SK-N-SH treated with all-trans-retinoic acid at 6 μM for 48 hours (cell line): ENCODE measurements around the gene ELOVL6.

Experiments used
- ATAC-seq: fragments of 200-7000 bp; cut with Tn5 transposase; 3 replicates; pipeline ENCODE4 v1.9.1; 2020; ENCODE audit warnings: mild to moderate bottlenecking, moderate library complexity
- ARNTL ChIP-seq: fragments of 450-650 bp; formaldehyde crosslinking; IDR thresholded peaks from 2 replicates; pipeline ENCODE4 v1.5.0; 2020; ENCODE audit warnings: low read depth, mild to moderate bottlenecking, moderate library complexity, borderline replicate concordance
- CSDC2 ChIP-seq: fragments of 250-450 bp; sonication (Bioruptor Pico); IDR thresholded peaks from 2 replicates; pipeline ENCODE4 v1.5.0; 2020; ENCODE audit warnings: mild to moderate bottlenecking, moderate library complexity
- GLIS3 ChIP-seq: fragments of 250-450 bp; sonication (Bioruptor Pico); IDR thresholded peaks from 2 replicates; pipeline ENCODE4 v1.5.0; 2020; ENCODE audit warnings: mild to moderate bottlenecking, moderate library complexity
- PPARA ChIP-seq: fragments of 250-450 bp; sonication (Bioruptor Pico); IDR thresholded peaks from 2 replicates; pipeline ENCODE4 v1.5.0; 2020; ENCODE audit warnings: mild to moderate bottlenecking, borderline replicate concordance
- SNAI2 ChIP-seq: fragments of 250-450 bp; sonication (Bioruptor Pico); IDR thresholded peaks from 2 replicates; pipeline ENCODE4 v1.5.0; 2020; ENCODE audit warnings: mild to moderate bottlenecking, moderate library complexity
- TCF4 ChIP-seq: fragments of 250-450 bp; sonication (Bioruptor Pico); IDR thresholded peaks from 2 replicates; pipeline ENCODE4 v1.8.0; 2021; ENCODE audit warnings: mild to moderate bottlenecking, moderate library complexity, borderline replicate concordance
- TOX ChIP-seq: fragments of 250-450 bp; sonication (Bioruptor Pico); IDR thresholded peaks from 2 replicates; pipeline ENCODE4 v1.8.0; 2021; ENCODE audit warnings: mild to moderate bottlenecking, moderate library complexity, borderline replicate concordance
- ZC3H10 ChIP-seq: fragments of 250-450 bp; sonication (Bioruptor Pico); IDR thresholded peaks from 2 replicates; pipeline ENCODE4 v1.5.1; 2021; ENCODE audit warnings: mild to moderate bottlenecking, moderate library complexity
- ZFP3 ChIP-seq: fragments of 250-450 bp; sonication (Bioruptor Pico); IDR thresholded peaks from 2 replicates; pipeline ENCODE4 v1.5.0; 2020; ENCODE audit warnings: mild to moderate bottlenecking, moderate library complexity
- ZFP30 ChIP-seq: fragments of 450-650 bp; formaldehyde crosslinking; IDR thresholded peaks from 2 replicates; pipeline ENCODE4 v1.5.0; 2022; ENCODE audit warnings: mild to moderate bottlenecking, moderate library complexity
- ZNF565 ChIP-seq: fragments of 450-650 bp; formaldehyde crosslinking; conservative IDR thresholded peaks from 2 replicates; pipeline ENCODE4 v1.5.0; 2020; ENCODE audit warnings: low read depth, mild to moderate bottlenecking, moderate library complexity
- ZNF70 ChIP-seq: fragments of 450-650 bp; formaldehyde crosslinking; IDR thresholded peaks from 2 replicates; pipeline ENCODE4 v1.5.0; 2020; ENCODE audit warnings: mild to moderate bottlenecking, moderate library complexity
- TF ChIP-seq, protein P1 (sequence below): fragments of 250-450 bp; sonication (Bioruptor Pico); IDR thresholded peaks from 2 replicates; pipeline ENCODE4 v1.5.1; 2021; ENCODE audit warnings: mild to moderate bottlenecking, moderate library complexity
- TF ChIP-seq, protein P2 (sequence below): fragments of 250-450 bp; sonication (Bioruptor Pico); IDR thresholded peaks from 2 replicates; pipeline ENCODE4 v1.5.0; 2020; ENCODE audit warnings: mild to moderate bottlenecking, moderate library complexity
- TF ChIP-seq, protein P3 (sequence below): fragments of 250-450 bp; sonication (Bioruptor Pico); IDR thresholded peaks from 2 replicates; pipeline ENCODE4 v1.8.0; 2020; ENCODE audit warnings: mild to moderate bottlenecking, moderate library complexity, borderline replicate concordance
- TF ChIP-seq, protein P4 (sequence below): fragments of 250-450 bp; sonication (Bioruptor Pico); IDR thresholded peaks from 2 replicates; pipeline ENCODE4 v1.8.0; 2021; ENCODE audit warnings: low read depth, mild to moderate bottlenecking, moderate library complexity, borderline replicate concordance
- TF ChIP-seq, protein P5 (sequence below): fragments of 250-450 bp; sonication (Bioruptor Pico); IDR thresholded peaks from 2 replicates; pipeline ENCODE4 v1.5.1; 2020; ENCODE audit warnings: low read depth, mild to moderate bottlenecking, moderate library complexity

Gene ELOVL6

DNA sequence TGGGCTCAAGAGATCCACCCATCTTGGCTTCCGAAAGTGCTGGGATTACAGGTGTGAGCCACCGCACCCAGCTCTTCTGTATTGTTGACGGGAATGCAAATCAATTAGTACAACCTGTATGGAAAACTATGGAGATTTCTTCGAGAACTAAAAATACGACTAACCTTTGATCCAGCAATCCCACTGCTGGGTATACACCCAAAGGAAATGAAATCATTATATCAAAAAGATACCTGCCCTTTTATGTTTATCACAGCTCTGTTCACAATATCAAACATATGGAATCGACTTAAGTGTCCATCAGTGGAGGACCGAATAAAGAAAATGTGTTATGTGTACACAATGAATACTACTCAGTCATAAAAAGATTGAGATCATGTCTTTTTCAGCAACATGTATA, 49.3 kb downstream of the ELOVL6 start:
- TF ChIP-seq ZFP30 (CRISPR knock-in tag) (no peak), TCF4 (CRISPR knock-in tag) (no peak), TOX (CRISPR knock-in tag) (no peak), ZNF565 (CRISPR knock-in tag) (no peak), ZNF70 (CRISPR knock-in tag) (no peak)
- TF ChIP-seq, protein P1, sequence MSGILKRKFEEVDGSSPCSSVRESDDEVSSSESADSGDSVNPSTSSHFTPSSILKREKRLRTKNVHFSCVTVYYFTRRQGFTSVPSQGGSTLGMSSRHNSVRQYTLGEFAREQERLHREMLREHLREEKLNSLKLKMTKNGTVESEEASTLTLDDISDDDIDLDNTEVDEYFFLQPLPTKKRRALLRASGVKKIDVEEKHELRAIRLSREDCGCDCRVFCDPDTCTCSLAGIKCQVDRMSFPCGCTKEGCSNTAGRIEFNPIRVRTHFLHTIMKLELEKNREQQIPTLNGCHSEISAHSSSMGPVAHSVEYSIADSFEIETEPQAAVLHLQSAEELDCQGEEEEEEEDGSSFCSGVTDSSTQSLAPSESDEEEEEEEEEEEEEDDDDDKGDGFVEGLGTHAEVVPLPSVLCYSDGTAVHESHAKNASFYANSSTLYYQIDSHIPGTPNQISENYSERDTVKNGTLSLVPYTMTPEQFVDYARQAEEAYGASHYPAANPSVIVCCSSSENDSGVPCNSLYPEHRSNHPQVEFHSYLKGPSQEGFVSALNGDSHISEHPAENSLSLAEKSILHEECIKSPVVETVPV = no peak
- ATAC-seq = no peak

DNA sequence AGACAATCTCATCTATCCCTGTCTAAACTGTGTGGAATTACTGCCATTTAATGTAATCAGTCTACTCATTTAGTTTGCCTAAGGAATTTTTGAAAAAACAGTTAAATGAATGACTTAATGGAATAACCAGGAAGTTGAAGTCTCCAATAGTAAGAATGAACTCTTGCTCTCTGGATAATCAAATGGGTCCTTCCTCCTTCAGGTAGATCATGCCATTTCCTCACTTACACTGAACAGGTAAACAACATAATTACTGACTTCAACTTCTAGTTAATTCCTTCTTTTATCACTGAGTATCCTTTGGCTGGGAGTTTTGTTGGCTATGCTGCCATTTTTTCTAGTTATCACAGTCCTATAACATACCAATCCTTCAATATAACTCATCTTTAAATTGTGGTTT, 56.0 kb downstream of the ELOVL6 start:
- ATAC-seq = no peak
- no peak for TF ChIP-seq CSDC2 (CRISPR knock-in tag)
- TF ChIP-seq, protein P2, sequence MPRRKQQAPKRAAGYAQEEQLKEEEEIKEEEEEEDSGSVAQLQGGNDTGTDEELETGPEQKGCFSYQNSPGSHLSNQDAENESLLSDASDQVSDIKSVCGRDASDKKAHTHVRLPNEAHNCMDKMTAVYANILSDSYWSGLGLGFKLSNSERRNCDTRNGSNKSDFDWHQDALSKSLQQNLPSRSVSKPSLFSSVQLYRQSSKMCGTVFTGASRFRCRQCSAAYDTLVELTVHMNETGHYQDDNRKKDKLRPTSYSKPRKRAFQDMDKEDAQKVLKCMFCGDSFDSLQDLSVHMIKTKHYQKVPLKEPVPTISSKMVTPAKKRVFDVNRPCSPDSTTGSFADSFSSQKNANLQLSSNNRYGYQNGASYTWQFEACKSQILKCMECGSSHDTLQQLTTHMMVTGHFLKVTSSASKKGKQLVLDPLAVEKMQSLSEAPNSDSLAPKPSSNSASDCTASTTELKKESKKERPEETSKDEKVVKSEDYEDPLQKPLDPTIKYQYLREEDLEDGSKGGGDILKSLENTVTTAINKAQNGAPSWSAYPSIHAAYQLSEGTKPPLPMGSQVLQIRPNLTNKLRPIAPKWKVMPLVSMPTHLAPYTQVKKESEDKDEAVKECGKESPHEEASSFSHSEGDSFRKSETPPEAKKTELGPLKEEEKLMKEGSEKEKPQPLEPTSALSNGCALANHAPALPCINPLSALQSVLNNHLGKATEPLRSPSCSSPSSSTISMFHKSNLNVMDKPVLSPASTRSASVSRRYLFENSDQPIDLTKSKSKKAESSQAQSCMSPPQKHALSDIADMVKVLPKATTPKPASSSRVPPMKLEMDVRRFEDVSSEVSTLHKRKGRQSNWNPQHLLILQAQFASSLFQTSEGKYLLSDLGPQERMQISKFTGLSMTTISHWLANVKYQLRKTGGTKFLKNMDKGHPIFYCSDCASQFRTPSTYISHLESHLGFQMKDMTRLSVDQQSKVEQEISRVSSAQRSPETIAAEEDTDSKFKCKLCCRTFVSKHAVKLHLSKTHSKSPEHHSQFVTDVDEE (CRISPR knock-in tag) = no peak
- no peak for TF ChIP-seq PPARA (CRISPR knock-in tag)
- no peak for TF ChIP-seq ARNTL (CRISPR knock-in tag)
- TF ChIP-seq, protein P3, sequence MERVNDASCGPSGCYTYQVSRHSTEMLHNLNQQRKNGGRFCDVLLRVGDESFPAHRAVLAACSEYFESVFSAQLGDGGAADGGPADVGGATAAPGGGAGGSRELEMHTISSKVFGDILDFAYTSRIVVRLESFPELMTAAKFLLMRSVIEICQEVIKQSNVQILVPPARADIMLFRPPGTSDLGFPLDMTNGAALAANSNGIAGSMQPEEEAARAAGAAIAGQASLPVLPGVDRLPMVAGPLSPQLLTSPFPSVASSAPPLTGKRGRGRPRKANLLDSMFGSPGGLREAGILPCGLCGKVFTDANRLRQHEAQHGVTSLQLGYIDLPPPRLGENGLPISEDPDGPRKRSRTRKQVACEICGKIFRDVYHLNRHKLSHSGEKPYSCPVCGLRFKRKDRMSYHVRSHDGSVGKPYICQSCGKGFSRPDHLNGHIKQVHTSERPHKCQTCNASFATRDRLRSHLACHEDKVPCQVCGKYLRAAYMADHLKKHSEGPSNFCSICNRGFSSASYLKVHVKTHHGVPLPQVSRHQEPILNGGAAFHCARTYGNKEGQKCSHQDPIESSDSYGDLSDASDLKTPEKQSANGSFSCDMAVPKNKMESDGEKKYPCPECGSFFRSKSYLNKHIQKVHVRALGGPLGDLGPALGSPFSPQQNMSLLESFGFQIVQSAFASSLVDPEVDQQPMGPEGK (CRISPR knock-in tag) = no peak

DNA sequence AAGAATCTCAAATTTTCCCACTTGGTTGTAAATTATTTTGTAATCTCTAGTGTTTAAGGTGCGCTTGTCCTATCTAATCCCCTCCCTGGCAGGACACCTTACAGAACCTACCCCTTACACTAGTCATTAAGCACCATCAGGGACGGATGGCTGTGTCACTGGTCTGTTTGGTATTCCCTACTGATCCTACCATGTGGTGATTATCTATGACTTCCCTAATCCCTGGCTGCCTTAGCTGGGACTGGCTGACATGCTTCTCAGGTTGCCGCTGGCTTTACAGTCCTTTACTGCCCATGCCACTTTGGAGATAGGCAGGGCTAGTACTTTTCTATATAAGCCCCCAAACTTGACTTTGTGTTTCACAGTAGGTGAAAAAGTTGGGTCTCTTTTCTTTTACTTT, 58.6 kb downstream of the ELOVL6 start:
- ATAC-seq = no peak
- TF ChIP-seq CSDC2 (CRISPR knock-in tag) (no peak), PPARA (CRISPR knock-in tag) (no peak), ARNTL (CRISPR knock-in tag) (no peak), ZC3H10 (no peak), GLIS3 (CRISPR knock-in tag) (no peak), SNAI2 (CRISPR knock-in tag) (no peak)
- TF ChIP-seq, protein P4, sequence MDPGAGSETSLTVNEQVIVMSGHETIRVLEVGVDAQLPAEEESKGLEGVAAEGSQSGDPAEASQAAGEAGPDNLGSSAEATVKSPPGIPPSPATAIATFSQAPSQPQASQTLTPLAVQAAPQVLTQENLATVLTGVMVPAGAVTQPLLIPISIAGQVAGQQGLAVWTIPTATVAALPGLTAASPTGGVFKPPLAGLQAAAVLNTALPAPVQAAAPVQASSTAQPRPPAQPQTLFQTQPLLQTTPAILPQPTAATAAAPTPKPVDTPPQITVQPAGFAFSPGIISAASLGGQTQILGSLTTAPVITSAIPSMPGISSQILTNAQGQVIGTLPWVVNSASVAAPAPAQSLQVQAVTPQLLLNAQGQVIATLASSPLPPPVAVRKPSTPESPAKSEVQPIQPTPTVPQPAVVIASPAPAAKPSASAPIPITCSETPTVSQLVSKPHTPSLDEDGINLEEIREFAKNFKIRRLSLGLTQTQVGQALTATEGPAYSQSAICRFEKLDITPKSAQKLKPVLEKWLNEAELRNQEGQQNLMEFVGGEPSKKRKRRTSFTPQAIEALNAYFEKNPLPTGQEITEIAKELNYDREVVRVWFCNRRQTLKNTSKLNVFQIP (CRISPR knock-in tag) = no peak
- TF ChIP-seq, protein P5, sequence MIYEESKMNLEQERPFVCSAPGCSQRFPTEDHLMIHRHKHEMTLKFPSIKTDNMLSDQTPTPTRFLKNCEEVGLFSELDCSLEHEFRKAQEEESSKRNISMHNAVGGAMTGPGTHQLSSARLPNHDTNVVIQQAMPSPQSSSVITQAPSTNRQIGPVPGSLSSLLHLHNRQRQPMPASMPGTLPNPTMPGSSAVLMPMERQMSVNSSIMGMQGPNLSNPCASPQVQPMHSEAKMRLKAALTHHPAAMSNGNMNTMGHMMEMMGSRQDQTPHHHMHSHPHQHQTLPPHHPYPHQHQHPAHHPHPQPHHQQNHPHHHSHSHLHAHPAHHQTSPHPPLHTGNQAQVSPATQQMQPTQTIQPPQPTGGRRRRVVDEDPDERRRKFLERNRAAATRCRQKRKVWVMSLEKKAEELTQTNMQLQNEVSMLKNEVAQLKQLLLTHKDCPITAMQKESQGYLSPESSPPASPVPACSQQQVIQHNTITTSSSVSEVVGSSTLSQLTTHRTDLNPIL = no peak
- TF ChIP-seq, protein P1 = no peak

DNA sequence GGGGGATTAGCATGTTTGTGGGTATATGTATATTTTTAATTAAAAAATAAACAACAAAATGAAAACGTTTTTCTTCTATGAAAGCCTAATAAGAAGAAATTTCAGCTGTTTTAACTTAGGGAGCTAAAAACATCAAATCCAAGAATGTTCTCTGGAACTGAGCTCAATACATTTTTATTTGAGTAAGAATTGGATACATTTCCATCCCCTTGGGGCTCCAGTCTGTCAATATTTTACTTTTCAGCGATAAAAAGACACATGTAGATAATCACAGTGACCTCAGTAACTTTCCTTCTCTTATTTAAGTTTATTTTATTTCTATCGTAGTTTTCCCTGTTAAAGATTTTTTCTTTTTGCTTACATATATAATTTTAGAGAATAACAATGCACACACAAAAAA, 59.3 kb downstream of the ELOVL6 start:
- ATAC-seq = no peak
- TF ChIP-seq, protein P4 (CRISPR knock-in tag) = no peak
- TF ChIP-seq, protein P3 (CRISPR knock-in tag) = no peak
- TF ChIP-seq, protein P2 (CRISPR knock-in tag) = no peak
- TF ChIP-seq ZNF70 (CRISPR knock-in tag) (no peak), ZNF565 (CRISPR knock-in tag) (no peak), TOX (CRISPR knock-in tag) (no peak), ZFP3 (CRISPR knock-in tag) (no peak), ZFP30 (CRISPR knock-in tag) (no peak)
